HepG2 (cell line): Measurements from ENCODE around the gene PDK2. TPM values are rescaled to one million over a fixed set of nuclear protein-coding genes. Genes with fewer than 3 reads are reported as not detected.
A peak's percentile ranks its signal among the peaks of the same experiment; 100 is the strongest.

Experiments
- KDM2A ChIP-seq: sonication (generic); formaldehyde crosslinking; IDR thresholded peaks from 2 replicates; pipeline ENCODE4 v1.4.0; 2020; ENCODE audit warnings: low read depth, missing genetic modification reagents, borderline replicate concordance
- MEF2D ChIP-seq: sonication (generic); formaldehyde crosslinking; IDR thresholded peaks from 2 replicates; pipeline ENCODE4 v1.5.1; 2020; ENCODE audit warnings: mild to moderate bottlenecking, missing genetic modification reagents
- SALL2 ChIP-seq: sonication (generic); formaldehyde crosslinking; IDR thresholded peaks from 2 replicates; pipeline ENCODE4 v1.8.1; 2023; ENCODE audit warnings: mild to moderate bottlenecking, missing genetic modification reagents, inconsistent platforms
- TRIM24 ChIP-seq: sonication (generic); formaldehyde crosslinking; IDR thresholded peaks from 2 replicates; pipeline ENCODE4 v1.8.0; 2022; ENCODE audit warnings: mild to moderate bottlenecking, missing genetic modification reagents
- ZBTB25 ChIP-seq: IDR thresholded peaks from 2 replicates; pipeline ENCODE4 v1.6.1; 2018; ENCODE audit warnings: missing genetic modification reagents
- ZEB1 ChIP-seq: IDR thresholded peaks from 2 replicates; pipeline ENCODE4 v1.6.1; 2012; ENCODE audit warnings: mild to moderate bottlenecking, low read depth, inconsistent platforms; ENCODE audit not compliant: insufficient replicate concordance
- ZFP82 ChIP-seq: sonication (generic); formaldehyde crosslinking; IDR thresholded peaks from 2 replicates; pipeline ENCODE4 v1.5.1; 2020; ENCODE audit warnings: mild to moderate bottlenecking, missing genetic modification reagents, borderline replicate concordance
- ZNF747 ChIP-seq: sonication (generic); formaldehyde crosslinking; IDR thresholded peaks from 2 replicates; pipeline ENCODE4 v1.8.1; 2023; ENCODE audit warnings: missing genetic modification reagents, mild to moderate bottlenecking, borderline replicate concordance
- ZNF83 ChIP-seq: sonication (generic); formaldehyde crosslinking; IDR thresholded peaks from 2 replicates; pipeline ENCODE4 v1.4.0; 2020; ENCODE audit warnings: missing genetic modification reagents, mild to moderate bottlenecking, borderline replicate concordance
- ZSCAN12 ChIP-seq: sonication (generic); formaldehyde crosslinking; IDR thresholded peaks from 2 replicates; pipeline ENCODE4 v1.9.0; 2021; ENCODE audit warnings: mild to moderate bottlenecking, missing genetic modification reagents
- ZSCAN9 ChIP-seq: IDR thresholded peaks from 2 replicates; pipeline ENCODE4 v1.6.1; 2016; ENCODE audit warnings: borderline replicate concordance
- polyA plus RNA-seq, 8 experiments: library from polyadenylated mRNA; depleted of rRNA in 3 of 8; stranded (reverse) in 7 of 8; unstranded in 1 of 8; fragments of >200 nt; fragmentation: Illumina TruSeq in 4 of 8; extraction: Trizol in 4 of 8; gene quantifications; 2 replicates each; pipeline versions ENCODE4 v1.2.1 to v1.2.3, GENCODE V29; 2011 to 2016; ENCODE audit warnings: low read depth in 4 of 8, missing spikeins in 1 of 8, mixed read lengths in 1 of 8; ENCODE audit not compliant: insufficient read depth in 1 of 8
- total RNA-seq, 5 experiments: library from RNA; depleted of rRNA; stranded (reverse); fragments of >200 nt; fragmentation: Illumina TruSeq; extraction: Trizol; gene quantifications; 2 replicates each; pipeline ENCODE4 v1.2.3, GENCODE V29; 2016; ENCODE audit warnings: low read depth in 1 of 5
- TF ChIP-seq, protein P1 (sequence below): sonication (generic); formaldehyde crosslinking; IDR thresholded peaks from 2 replicates; pipeline ENCODE4 v1.4.0; 2020; ENCODE audit warnings: mild to moderate bottlenecking, low read depth, missing genetic modification reagents
- TF ChIP-seq, protein P2 (sequence below): sonication (generic); formaldehyde crosslinking; IDR thresholded peaks from 2 replicates; pipeline ENCODE4 v1.4.0; 2020; ENCODE audit warnings: missing genetic modification reagents
- TF ChIP-seq, protein P3 (sequence below): sonication (generic); formaldehyde crosslinking; IDR thresholded peaks from 2 replicates; pipeline ENCODE4 v1.5.1; 2020; ENCODE audit warnings: mild to moderate bottlenecking, missing genetic modification reagents, borderline replicate concordance
- TF ChIP-seq, protein P4 (sequence below): sonication (generic); formaldehyde crosslinking; IDR thresholded peaks from 2 replicates; pipeline ENCODE4 v1.5.0; 2020; ENCODE audit warnings: mild to moderate bottlenecking, missing genetic modification reagents, borderline replicate concordance

The PDK2 gene
- total and polyA plus RNA-seq, 2 of the 13 experiments (the other 11 are each of a cell fraction or from before 2014, with no cell fraction given): 18.5 to 59.7 TPM

- TF ChIP-seq ZNF83 (CRISPR knock-in tag) (no peak), ZSCAN12 (0 out of 2 replicates have a peak, but pooled peaks have one; percentile 60), ZSCAN9 (CRISPR knock-in tag) (peak; percentile 57; the same call in 1 of the 2 replicates), KDM2A (CRISPR knock-in tag) (peak; percentile 88), MEF2D (CRISPR knock-in tag) (peak; percentile 17), ZBTB25 (CRISPR knock-in tag) (0 out of 2 replicates have a peak, but pooled peaks have one; percentile 47), TRIM24 (CRISPR knock-in tag) (no peak), ZFP82 (CRISPR knock-in tag) (peak; percentile 71; the same call in 1 of the 2 replicates), ZEB1 (peak; percentile 97), SALL2 (CRISPR knock-in tag) (peak; percentile 85), ZNF747 (CRISPR knock-in tag) (peak; percentile 75; the same call in 1 of the 2 replicates)
- TF ChIP-seq, protein P1, sequence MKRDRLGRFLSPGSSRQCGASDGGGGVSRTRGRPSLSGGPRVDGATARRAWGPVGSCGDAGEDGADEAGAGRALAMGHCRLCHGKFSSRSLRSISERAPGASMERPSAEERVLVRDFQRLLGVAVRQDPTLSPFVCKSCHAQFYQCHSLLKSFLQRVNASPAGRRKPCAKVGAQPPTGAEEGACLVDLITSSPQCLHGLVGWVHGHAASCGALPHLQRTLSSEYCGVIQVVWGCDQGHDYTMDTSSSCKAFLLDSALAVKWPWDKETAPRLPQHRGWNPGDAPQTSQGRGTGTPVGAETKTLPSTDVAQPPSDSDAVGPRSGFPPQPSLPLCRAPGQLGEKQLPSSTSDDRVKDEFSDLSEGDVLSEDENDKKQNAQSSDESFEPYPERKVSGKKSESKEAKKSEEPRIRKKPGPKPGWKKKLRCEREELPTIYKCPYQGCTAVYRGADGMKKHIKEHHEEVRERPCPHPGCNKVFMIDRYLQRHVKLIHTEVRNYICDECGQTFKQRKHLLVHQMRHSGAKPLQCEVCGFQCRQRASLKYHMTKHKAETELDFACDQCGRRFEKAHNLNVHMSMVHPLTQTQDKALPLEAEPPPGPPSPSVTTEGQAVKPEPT (CRISPR knock-in tag): peak; percentile 70
- TF ChIP-seq, protein P2, sequence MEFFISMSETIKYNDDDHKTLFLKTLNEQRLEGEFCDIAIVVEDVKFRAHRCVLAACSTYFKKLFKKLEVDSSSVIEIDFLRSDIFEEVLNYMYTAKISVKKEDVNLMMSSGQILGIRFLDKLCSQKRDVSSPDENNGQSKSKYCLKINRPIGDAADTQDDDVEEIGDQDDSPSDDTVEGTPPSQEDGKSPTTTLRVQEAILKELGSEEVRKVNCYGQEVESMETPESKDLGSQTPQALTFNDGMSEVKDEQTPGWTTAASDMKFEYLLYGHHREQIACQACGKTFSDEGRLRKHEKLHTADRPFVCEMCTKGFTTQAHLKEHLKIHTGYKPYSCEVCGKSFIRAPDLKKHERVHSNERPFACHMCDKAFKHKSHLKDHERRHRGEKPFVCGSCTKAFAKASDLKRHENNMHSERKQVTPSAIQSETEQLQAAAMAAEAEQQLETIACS: 0 out of 2 replicates have a peak, but pooled peaks have one; percentile 14
- TF ChIP-seq, protein P3, sequence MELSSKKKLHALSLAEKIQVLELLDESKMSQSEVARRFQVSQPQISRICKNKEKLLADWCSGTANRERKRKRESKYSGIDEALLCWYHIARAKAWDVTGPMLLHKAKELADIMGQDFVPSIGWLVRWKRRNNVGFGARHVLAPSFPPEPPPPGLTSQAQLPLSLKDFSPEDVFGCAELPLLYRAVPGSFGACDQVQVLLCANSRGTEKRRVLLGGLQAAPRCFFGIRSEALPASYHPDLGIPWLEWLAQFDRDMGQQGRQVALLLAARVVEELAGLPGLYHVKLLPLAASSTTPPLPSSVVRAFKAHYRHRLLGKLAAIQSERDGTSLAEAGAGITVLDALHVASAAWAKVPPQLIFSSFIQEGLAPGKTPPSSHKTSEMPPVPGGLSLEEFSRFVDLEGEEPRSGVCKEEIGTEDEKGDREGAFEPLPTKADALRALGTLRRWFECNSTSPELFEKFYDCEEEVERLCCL: no peak
- TF ChIP-seq, protein P4, sequence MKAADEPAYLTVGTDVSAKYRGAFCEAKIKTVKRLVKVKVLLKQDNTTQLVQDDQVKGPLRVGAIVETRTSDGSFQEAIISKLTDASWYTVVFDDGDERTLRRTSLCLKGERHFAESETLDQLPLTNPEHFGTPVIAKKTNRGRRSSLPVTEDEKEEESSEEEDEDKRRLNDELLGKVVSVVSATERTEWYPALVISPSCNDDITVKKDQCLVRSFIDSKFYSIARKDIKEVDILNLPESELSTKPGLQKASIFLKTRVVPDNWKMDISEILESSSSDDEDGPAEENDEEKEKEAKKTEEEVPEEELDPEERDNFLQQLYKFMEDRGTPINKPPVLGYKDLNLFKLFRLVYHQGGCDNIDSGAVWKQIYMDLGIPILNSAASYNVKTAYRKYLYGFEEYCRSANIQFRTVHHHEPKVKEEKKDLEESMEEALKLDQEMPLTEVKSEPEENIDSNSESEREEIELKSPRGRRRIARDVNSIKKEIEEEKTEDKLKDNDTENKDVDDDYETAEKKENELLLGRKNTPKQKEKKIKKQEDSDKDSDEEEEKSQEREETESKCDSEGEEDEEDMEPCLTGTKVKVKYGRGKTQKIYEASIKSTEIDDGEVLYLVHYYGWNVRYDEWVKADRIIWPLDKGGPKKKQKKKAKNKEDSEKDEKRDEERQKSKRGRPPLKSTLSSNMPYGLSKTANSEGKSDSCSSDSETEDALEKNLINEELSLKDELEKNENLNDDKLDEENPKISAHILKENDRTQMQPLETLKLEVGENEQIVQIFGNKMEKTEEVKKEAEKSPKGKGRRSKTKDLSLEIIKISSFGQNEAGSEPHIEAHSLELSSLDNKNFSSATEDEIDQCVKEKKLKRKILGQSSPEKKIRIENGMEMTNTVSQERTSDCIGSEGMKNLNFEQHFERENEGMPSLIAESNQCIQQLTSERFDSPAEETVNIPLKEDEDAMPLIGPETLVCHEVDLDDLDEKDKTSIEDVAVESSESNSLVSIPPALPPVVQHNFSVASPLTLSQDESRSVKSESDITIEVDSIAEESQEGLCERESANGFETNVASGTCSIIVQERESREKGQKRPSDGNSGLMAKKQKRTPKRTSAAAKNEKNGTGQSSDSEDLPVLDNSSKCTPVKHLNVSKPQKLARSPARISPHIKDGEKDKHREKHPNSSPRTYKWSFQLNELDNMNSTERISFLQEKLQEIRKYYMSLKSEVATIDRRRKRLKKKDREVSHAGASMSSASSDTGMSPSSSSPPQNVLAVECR (CRISPR knock-in tag): peak; percentile 87
These were observed at the start of gene PDK2 (continued) for GRCh38 chr17:50094753-50095619.
